Ovary (tissue), 9 donors: Measurements from ENCODE around the gene HOXA6. TPM values are rescaled to one million over a fixed set of nuclear protein-coding genes. Genes with fewer than 3 reads are reported as not detected.

ENCODE experiments used
- DNase-seq, 5 donors: peaks; one replicate each; pipeline ENCODE4 v3.0.0-alpha.2; 2019 to 2020
- H3K27ac ChIP-seq, 2 donors: fragments of 200-600 bp; one replicate each; pipeline versions ENCODE4 v1.5.1 to v1.8.0; 2019 to 2022
- H3K27me3 ChIP-seq: fragments of 200-600 bp; one replicate; pipeline ENCODE4 v1.8.0; 2022
- H3K36me3 ChIP-seq: fragments of 200-600 bp; sonication (generic); one replicate; pipeline ENCODE4 v1.5.1; 2019
- H3K4me1 ChIP-seq: one replicate; pipeline ENCODE4 v1.8.1; 2013; ENCODE audit warnings: mild to moderate bottlenecking, moderate library complexity; ENCODE audit not compliant: insufficient read depth
- H3K4me3 ChIP-seq: fragments of 200-600 bp; sonication (generic); one replicate; pipeline ENCODE4 v1.5.1; 2017
- H3K9me3 ChIP-seq, 2 donors: fragments of 200-600 bp in 1 of 2; sonication (generic) in 1 of 2; one replicate each; pipeline versions ENCODE4 v1.5.1 to v1.8.1; 2013 to 2019; ENCODE audit warnings: mild to moderate bottlenecking in 1 of 2, moderate library complexity in 1 of 2
- EP300 ChIP-seq: sonication (generic); formaldehyde crosslinking; IDR thresholded peaks from one replicate; pipeline ENCODE4 v1.6.1; 2017; ENCODE audit warnings: antibody characterized with exemption
- POLR2A ChIP-seq: fragments of 450-650 bp; IDR thresholded peaks from one replicate; pipeline ENCODE4 v1.6.1; 2017; ENCODE audit warnings: antibody characterized with exemption, mild to moderate bottlenecking, moderate library complexity
- WGBS, 3 donors: extraction: QIAGEN DNeasy Blood & Tissue Kit in 1 of 3; methylation state at CpG; one replicate each; pipeline versions ENCODE4 v1.1.5 to v1.1.7; 2013 to 2017; 5-methylcytosine and 5-hydroxymethylcytosine counted together
- intact Hi-C, 4 donors: fragments of 100-400 bp; cut with DNase I; formaldehyde crosslinking; loops; one replicate each; pipeline versions ENCODE4 v1.11.0 to v1.15.1; 2022 to 2023
- polyA plus RNA-seq, 2 donors: library from polyadenylated mRNA; stranded (reverse); fragments of 200-250 nt in 1 of 2; fragments of 350-450 nt in 1 of 2; fragmentation: Illumina TruSeq in 1 of 2; extraction: RNeasy Lipid Tissue Mini Kit (QIAGEN cat#74804) in 1 of 2; gene quantifications; one replicate each; pipeline ENCODE4 v1.2.3, GENCODE V29; 2013 to 2014
- total RNA-seq, 7 donors: library from RNA; depleted of rRNA in 2 of 7; stranded (reverse); fragments of >200 nt in 2 of 7; fragmentation: NEBNext Ultra II Directional in 3 of 7; extraction: Animal tissue kit (Norgen Biotek cat#: 25700) in 3 of 7; gene quantifications; one replicate each; pipeline versions ENCODE4 v1.1.0 to v1.2.4, GENCODE V29; 2016 to 2023
- TF ChIP-seq, protein P1 (sequence below), 3 donors: fragments of 450-650 bp in 2 of 3; fragments of 200-600 bp in 1 of 3; IDR thresholded peaks; one replicate each; pipeline versions ENCODE4 v1.5.1 to v1.8.0; 2016 to 2022; ENCODE audit warnings: antibody characterized with exemption in 3 of 3, mild to moderate bottlenecking in 1 of 3
- donor health status: DM: no; HTN: no; CAD: no; lungs with moderate emphysema.
- donor health status: DM: no; HTN: no; CAD: no.
- donor health status: Bipolar disorder and iron deficiency.
- donor health status: DM: yes; HTN: yes; CAD: no.
- donor health status: DM: no; HTN: no; CAD: no.
- donor health status: DM: yes; HTN: yes; CAD: no.

The HOXA6 gene
- total and polyA plus RNA-seq, 9 donors = 0.29 to 4.2 (median 0.39) TPM; not detected in 1

DNA sequence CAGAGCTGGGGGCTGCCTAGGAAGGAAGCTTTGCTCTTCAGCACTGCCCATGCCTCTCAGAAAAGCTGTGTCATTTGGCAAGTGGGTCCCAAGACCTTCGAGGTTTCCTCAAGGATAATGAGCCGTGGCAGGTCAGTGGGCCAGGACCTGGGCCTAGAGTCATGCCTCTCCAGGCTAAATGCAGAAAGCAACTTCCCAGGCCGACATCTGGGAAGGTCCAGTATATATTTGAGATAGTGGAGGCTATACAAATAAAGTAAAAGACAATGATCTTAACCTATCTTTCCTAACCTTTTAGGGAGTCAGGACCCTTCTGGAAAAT is 28.9 kb upstream of the HOXA6 start:
- peak overlapping the region; percentile 53 for H3K4me3 ChIP-seq
- H3K27ac ChIP-seq = no peak overlapping the region
- peaks cover 14% of the 10 kb centered on the region for H3K4me1 ChIP-seq
- no peaks in the 10 kb centered on the region for H3K9me3 ChIP-seq
- 78 to 81% (median 80%) methylated on average over 3 of the region's 3 CpGs for WGBS, 3 donors
- no peak for TF ChIP-seq POLR2A
- TF ChIP-seq, protein P1, sequence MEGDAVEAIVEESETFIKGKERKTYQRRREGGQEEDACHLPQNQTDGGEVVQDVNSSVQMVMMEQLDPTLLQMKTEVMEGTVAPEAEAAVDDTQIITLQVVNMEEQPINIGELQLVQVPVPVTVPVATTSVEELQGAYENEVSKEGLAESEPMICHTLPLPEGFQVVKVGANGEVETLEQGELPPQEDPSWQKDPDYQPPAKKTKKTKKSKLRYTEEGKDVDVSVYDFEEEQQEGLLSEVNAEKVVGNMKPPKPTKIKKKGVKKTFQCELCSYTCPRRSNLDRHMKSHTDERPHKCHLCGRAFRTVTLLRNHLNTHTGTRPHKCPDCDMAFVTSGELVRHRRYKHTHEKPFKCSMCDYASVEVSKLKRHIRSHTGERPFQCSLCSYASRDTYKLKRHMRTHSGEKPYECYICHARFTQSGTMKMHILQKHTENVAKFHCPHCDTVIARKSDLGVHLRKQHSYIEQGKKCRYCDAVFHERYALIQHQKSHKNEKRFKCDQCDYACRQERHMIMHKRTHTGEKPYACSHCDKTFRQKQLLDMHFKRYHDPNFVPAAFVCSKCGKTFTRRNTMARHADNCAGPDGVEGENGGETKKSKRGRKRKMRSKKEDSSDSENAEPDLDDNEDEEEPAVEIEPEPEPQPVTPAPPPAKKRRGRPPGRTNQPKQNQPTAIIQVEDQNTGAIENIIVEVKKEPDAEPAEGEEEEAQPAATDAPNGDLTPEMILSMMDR (IDR thresholded peaks at IDR 0.05) = no peak
- no peak for TF ChIP-seq EP300
- H3K36me3 ChIP-seq = no peaks in the 10 kb centered on the region
- DNase-seq = peak in 1 of 5 donors; percentile 5
- intact Hi-C loops = no loop called here
- H3K27me3 ChIP-seq = peaks cover 8% of the 10 kb centered on the region

DNA sequence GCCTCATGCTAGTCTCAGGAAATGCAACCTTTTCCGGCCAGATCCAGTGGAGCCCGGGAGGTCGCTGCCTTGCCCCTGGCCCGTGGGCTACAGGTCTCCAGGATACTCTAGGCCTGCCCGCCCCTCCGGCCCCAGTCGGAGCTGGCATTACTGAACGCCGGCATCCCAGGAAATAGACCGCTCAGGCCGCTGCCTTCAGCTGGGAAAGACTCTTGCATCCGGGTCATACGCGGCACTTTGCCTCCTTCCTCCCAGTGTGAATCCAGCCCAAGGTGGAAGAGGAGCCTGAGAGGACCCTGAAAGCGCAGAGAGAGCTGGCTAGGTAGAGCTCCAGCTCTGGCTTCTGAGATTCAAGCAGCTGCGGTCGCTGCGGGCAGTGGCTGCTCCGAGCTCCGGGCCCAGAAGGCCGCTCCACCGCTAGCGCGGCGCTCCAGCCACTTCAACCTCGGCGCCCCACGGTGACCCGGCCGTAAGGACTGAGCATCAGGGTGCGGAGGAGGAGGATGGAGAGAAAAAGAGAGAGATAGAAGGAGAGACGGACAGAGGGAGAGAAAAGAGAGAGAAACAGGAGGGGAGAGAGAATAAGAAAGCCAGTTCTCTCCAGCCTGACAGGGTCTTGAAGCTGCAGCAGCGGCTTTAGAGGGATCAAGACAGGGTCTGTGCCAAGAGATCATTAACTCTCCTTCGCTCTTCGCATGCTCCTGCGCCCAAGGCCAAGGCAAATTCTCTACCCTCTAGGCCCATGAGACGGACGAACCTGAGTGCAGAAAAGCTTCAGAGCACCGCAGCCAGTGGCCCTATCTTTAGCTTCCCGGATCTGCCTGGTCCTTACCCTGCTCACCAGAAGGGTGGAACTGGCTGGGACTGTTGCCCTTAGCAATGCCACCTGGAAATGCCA is 28.3 kb upstream of the HOXA6 start:
- peaks cover 8% of the 10 kb centered on the region for H3K27me3 ChIP-seq
- 46 to 71% (median 53%) methylated on average over 39 to 40 of the region's 40 CpGs for WGBS, 3 donors
- no peaks in the 10 kb centered on the region for H3K9me3 ChIP-seq
- H3K36me3 ChIP-seq = no peaks in the 10 kb centered on the region
- H3K27ac ChIP-seq = no peak overlapping the region
- H3K4me3 ChIP-seq = peak overlapping the region; percentile 53
- intact Hi-C loops = no loop called here
- peak in 3 of 5 donors; percentile 6 to 16 (median 13) for DNase-seq
- TF ChIP-seq EP300 (no peak), POLR2A (no peak)
- TF ChIP-seq, protein P1 (IDR thresholded peaks at IDR 0.05) = no peak
- H3K4me1 ChIP-seq = peaks cover 14% of the 10 kb centered on the region

DNA sequence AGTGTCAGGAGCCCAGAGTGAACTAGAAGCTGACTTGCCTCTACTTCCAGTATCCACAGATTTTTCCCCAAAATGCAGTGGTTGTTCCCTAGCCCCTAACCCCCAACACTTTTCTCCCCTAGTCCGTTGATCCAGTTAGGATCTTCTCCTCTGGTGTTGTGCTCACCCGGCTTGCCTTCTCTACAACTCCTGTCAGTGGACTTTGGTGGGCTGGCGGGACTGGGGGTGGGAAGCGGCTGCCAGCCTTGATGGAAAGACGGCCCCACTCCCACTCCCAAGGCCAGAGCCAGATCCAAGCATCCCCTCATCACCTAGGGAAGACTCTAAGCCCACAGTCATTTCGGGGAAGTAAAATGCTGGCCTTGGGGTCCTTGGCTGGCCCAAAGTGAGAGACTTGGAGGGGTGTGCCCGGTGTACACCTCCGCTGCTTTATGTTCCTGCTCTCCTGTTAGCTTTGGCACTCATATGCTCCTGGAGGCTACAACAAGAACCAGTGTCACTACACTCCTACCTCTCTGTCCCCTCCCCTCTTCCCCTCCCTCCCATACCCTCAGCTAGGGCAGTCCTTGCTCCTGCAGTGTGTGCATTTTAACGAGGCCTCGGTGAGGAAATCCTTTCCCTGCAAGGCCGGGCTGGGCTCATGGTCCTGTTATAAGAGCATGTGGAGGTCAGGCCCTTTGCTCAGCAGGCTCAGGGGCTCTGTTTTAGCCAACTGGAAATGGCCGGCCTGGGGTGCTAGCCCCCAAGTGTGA is 27.5 kb upstream of the HOXA6 start:
- WGBS, 3 donors = 55 to 76% (median 59%) methylated on average over 12 of the region's 12 CpGs
- Histone ChIP-seq H3K27ac (no peak overlapping the region), H3K4me1 (peaks cover 14% of the 10 kb centered on the region), H3K4me3 (peak overlapping the region; percentile 53), H3K36me3 (no peaks in the 10 kb centered on the region), H3K9me3 (no peaks in the 10 kb centered on the region), H3K27me3 (peaks cover 15% of the 10 kb centered on the region)
- TF ChIP-seq, protein P1 (IDR thresholded peaks at IDR 0.05) = no peak
- TF ChIP-seq EP300 (no peak), POLR2A (no peak)
- intact Hi-C loops = no loop called here
- peak in 2 of 5 donors; percentile 14 to 32 for DNase-seq

DNA sequence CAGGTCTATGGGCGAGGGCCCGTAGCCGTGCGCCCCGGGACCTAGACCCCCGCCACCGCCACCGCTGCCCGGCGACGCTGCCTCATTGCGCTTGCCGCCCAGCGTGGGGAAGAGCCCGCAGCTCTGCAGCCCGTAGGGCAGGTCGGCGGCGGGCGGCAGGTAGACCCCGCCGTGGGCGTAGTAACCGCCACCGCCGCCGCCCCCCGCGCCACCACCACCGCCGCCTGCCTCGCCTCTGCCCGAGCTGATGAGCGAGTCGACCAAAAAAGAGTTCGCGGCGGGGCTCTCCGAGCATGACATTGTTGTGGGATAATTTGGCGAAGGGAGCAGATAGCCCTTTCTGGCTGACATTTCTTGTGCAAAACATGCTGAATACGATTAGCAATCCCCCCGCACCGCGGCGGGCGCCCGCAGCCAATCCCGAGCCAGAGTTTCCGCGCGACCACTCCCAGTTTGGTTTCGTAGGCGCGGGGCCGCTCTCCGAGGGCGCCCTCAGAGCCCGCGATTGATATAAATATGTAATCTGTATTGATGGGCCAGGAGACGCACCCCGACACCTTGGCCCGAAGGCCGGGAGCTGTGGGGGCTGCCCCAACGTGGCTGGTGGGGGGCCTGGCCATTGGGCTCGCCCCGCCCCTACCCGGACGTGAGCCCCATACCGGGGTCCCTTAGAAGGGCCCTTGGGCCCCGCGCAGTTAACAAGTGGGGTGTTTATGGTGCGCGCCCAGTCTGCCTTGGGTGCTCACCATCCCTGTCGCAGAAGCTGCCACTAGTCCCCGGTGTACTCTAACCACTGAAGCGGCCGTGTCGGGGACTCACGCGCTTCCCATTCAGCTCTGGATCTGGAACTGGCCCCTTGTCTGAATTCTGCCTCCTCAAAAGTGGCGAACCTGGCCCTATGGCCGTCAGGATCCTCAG is 26.6 kb upstream of the HOXA6 start, which contains the start of gene HOXA10:
TSS of gene HOXA10 (minus strand) at position 365 of the 918 bp plus-strand sequence. CDS start at position 351, 14 bp downstream.
- Histone ChIP-seq H3K4me1 (peaks cover 14% of the 10 kb centered on the region), H3K27ac (no peak within 1 kb of the TSS), H3K27me3 (peaks cover 19% of the 10 kb centered on the region), H3K4me3 (peak within 1 kb of the TSS; percentile 53), H3K36me3 (no peaks in the 10 kb centered on the region), H3K9me3 (no peaks in the 10 kb centered on the region)
- WGBS, 3 donors = 5 to 13% (median 6%) methylated on average over 62 to 82 of the region's 82 CpGs
- intact Hi-C loops = no loop called here
- DNase-seq = peak in 2 of 5 donors; percentile 19 to 36
- TF ChIP-seq EP300 (no peak), POLR2A (no peak)
- TF ChIP-seq, protein P1 (IDR thresholded peaks at IDR 0.05) = no peak
